SK-N-SH (cell line): ENCODE data around the gene FLRT2. TPM values are rescaled to one million over a fixed set of nuclear protein-coding genes. Genes with fewer than 3 reads are reported as not detected.

Experiments used
- CTCF ChIA-PET: fragments of 300-600, 350-600 bp; formaldehyde crosslinking; extraction: SDS; loops from one replicate; lab custom pipeline; 2021; lab: Yijun Ruan, JAX
- POLR2A ChIA-PET: fragments of 350-600 bp; sonication (Branson Sonifier 250); formaldehyde crosslinking; extraction: SDS; loops from one replicate; lab custom pipeline; 2020; ENCODE audit warnings: antibody characterized with exemption, inconsistent platforms; lab: Yijun Ruan, JAX
- DNase-seq: peaks from one replicate; pipeline ENCODE4 v3.0.0; 2012
- H2AFZ ChIP-seq: fragments of 200-600 bp; sonication (generic); 2 replicates; pipeline ENCODE4 v1.8.1; 2016; ENCODE audit warnings: antibody characterized with exemption, mild to moderate bottlenecking, low read depth
- H3F3A ChIP-seq: fragments of 200-600 bp; sonication (generic); replicated peaks from 2 replicates; pipeline ENCODE3; 2016; ENCODE audit warnings: antibody characterized with exemption, mild to moderate bottlenecking; ENCODE audit not compliant: insufficient read depth
- H3K27ac ChIP-seq, 2 experiments: fragments of 200-500 bp in 1 of 2; fragments of 200-600 bp in 1 of 2; sonication (Bioruptor generic) in 1 of 2; sonication (generic), shearing (Covaris generic) in 1 of 2; 2 replicates each; pipeline versions ENCODE4 v1.5.1 to v1.6.1; 2014 to 2016; ENCODE audit warnings: low read depth in 2 of 2, inconsistent platforms in 1 of 2, low read length in 1 of 2, mild to moderate bottlenecking in 1 of 2, mixed read lengths in 1 of 2
- H3K27me3 ChIP-seq: fragments of 200-600 bp; sonication (generic), shearing (Covaris generic); 2 replicates; pipeline ENCODE4 v1.6.1; 2016; ENCODE audit warnings: mixed run types; ENCODE audit not compliant: insufficient read depth
- H3K36me3 ChIP-seq, 2 experiments: fragments of 200-500 bp in 1 of 2; fragments of 200-600 bp in 1 of 2; sonication (Bioruptor generic) in 1 of 2; sonication (generic) in 1 of 2; replicated peaks in 1 of 2; 2 replicates each; pipeline versions ENCODE3 to v1.5.1; 2014 to 2016; ENCODE audit warnings: low read length in 1 of 2, mild to moderate bottlenecking in 1 of 2; ENCODE audit not compliant: insufficient read depth in 2 of 2, control insufficient read depth in 1 of 2
- H3K4me1 ChIP-seq, 2 experiments: fragments of 200-500 bp in 1 of 2; fragments of 200-600 bp in 1 of 2; sonication (Bioruptor generic) in 1 of 2; sonication (generic), shearing (Covaris generic) in 1 of 2; 2 replicates each; pipeline versions ENCODE4 v1.5.1 to v1.6.1; 2014 to 2016; ENCODE audit warnings: low read depth in 1 of 2, low read length in 1 of 2, mixed run types in 1 of 2; ENCODE audit not compliant: insufficient read depth in 2 of 2, control insufficient read depth in 1 of 2
- H3K4me2 ChIP-seq: fragments of 200-600 bp; sonication (generic), shearing (Covaris generic); 2 replicates; pipeline ENCODE4 v1.6.1; 2017; ENCODE audit warnings: mixed run types
- H3K4me3 ChIP-seq, 2 experiments: fragments of 200-500 bp in 1 of 2; fragments of 200-600 bp in 1 of 2; sonication (Bioruptor generic) in 1 of 2; sonication (generic), shearing (Covaris generic) in 1 of 2; 2 replicates each; pipeline versions ENCODE4 v1.5.1 to v1.8.1; 2014 to 2016; ENCODE audit warnings: low read depth in 2 of 2, inconsistent platforms in 1 of 2, low read length in 1 of 2, mild to moderate bottlenecking in 1 of 2, mixed read lengths in 1 of 2, moderate library complexity in 1 of 2
- H3K79me2 ChIP-seq: fragments of 200-600 bp; sonication (generic); 2 replicates; pipeline ENCODE4 v1.8.1; 2017; ENCODE audit warnings: mild to moderate bottlenecking; ENCODE audit not compliant: insufficient read depth
- H3K9ac ChIP-seq: fragments of 200-600 bp; sonication (generic); 2 replicates; pipeline ENCODE4 v1.6.1; 2017; ENCODE audit warnings: mixed run types
- H3K9me2 ChIP-seq: fragments of 200-600 bp; sonication (generic); 2 replicates; pipeline ENCODE4 v1.6.1; 2017; ENCODE audit warnings: mixed run types
- H3K9me3 ChIP-seq: fragments of 200-600 bp; sonication (generic); 2 replicates; pipeline ENCODE4 v1.6.1; 2017; ENCODE audit warnings: mixed run types, mild to moderate bottlenecking, moderate library complexity
- H4K20me1 ChIP-seq: fragments of 200-600 bp; sonication (generic); 2 replicates; pipeline ENCODE4 v1.6.1; 2017; ENCODE audit warnings: mild to moderate bottlenecking, mixed run types; ENCODE audit not compliant: insufficient read depth
- ELF1 ChIP-seq: IDR thresholded peaks from 2 replicates; pipeline ENCODE4 v1.4.0; 2012
- FOXM1 ChIP-seq: IDR thresholded peaks from 2 replicates; pipeline ENCODE4 v1.4.0; 2012; ENCODE audit warnings: low read depth, mild to moderate bottlenecking
- GABPA ChIP-seq: IDR thresholded peaks from 2 replicates; pipeline ENCODE4 v1.4.0; 2012; ENCODE audit warnings: low read depth, mild to moderate bottlenecking
- MEF2A ChIP-seq: IDR thresholded peaks from 2 replicates; pipeline ENCODE4 v1.4.0; 2012; ENCODE audit warnings: low read depth, borderline replicate concordance
- NFIC ChIP-seq: IDR thresholded peaks from 2 replicates; pipeline ENCODE4 v1.4.0; 2012; ENCODE audit warnings: borderline replicate concordance
- RAD21 ChIP-seq: IDR thresholded peaks from 2 replicates; pipeline ENCODE4 v1.6.1; 2012; ENCODE audit warnings: mild to moderate bottlenecking, low read length
- REST ChIP-seq: IDR thresholded peaks from 2 replicates; pipeline ENCODE4 v1.6.1; 2012; ENCODE audit warnings: mild to moderate bottlenecking, low read depth, low read length, moderate library complexity
- RFX5 ChIP-seq: IDR thresholded peaks from 2 replicates; pipeline ENCODE4 v1.6.1; 2012; ENCODE audit warnings: mild to moderate bottlenecking, improper control_type of control experiment, low read length
- RXRA ChIP-seq: IDR thresholded peaks from 2 replicates; pipeline ENCODE4 v1.4.0; 2012; ENCODE audit warnings: low read depth, mild to moderate bottlenecking, borderline replicate concordance
- USF2 ChIP-seq: fragments of 150-350 bp; IDR thresholded peaks from 2 replicates; pipeline ENCODE4 v1.6.1; 2017; ENCODE audit warnings: antibody characterized with exemption, low read length, low read depth, borderline replicate concordance
- WGBS: methylation state at CpG from one replicate; pipeline ENCODE4 v1.1.6; 2017; ENCODE audit warnings: low lambda C conversion rate; 5-methylcytosine and 5-hydroxymethylcytosine counted together
- polyA plus RNA-seq, 3 experiments: library from polyadenylated mRNA; depleted of rRNA; stranded (reverse); fragments of >200 nt; gene quantifications; 2 replicates each; pipeline ENCODE4 v1.2.3, GENCODE V29; 2012
- TF ChIP-seq, protein P1 (sequence below): IDR thresholded peaks from 2 replicates; pipeline ENCODE4 v1.4.0; 2012; ENCODE audit warnings: low read depth, borderline replicate concordance

The FLRT2 gene
- polyA plus RNA-seq, 1 of the 3 experiments (the other 2 are of a cell fraction), result 10.8 TPM

DNA sequence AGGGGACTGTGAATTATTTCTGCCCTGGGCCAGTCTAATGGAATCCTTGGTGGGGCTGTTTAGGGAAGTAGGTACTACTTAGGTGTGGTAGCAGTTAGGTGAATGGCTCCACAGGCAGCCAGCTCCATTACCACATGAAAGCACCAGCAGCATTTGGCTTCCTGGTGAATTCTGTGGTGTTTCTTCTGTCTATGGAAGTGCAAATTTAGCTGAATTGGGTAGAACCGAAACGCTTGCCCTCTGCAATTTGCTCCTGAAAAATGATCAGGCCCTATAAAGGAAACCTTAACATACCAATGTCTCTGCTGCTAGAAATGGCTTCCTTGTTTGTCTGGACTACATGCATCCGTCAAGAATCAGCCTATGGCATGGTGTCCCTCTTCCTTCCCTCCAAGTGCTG lies 16.4 kb downstream of the FLRT2 start (continued):
- TF ChIP-seq, protein P1, sequence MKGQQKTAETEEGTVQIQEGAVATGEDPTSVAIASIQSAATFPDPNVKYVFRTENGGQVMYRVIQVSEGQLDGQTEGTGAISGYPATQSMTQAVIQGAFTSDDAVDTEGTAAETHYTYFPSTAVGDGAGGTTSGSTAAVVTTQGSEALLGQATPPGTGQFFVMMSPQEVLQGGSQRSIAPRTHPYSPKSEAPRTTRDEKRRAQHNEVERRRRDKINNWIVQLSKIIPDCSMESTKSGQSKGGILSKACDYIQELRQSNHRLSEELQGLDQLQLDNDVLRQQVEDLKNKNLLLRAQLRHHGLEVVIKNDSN, result no peak
- TF ChIP-seq USF2 (no peak), RFX5 (no peak), ELF1 (no peak), NFIC (no peak), RXRA (no peak)
- TF ChIP-seq, all 33 proteins: peak for 0

- H3K4me1 ChIP-seq, result no peaks in the 10 kb centered on the region
- ChIA-PET POLR2A (no interaction called here), CTCF (interaction anchor here (0.6 kb wide), 1 partner anchor 1735 kb away, joined by 3 read pairs; no protein-coding TSS in a partner anchor)
- DNase-seq, result no peak
- H3K27me3 ChIP-seq, result no peaks in the 10 kb centered on the region
- H3K9me2 ChIP-seq, result no peaks in the 10 kb centered on the region
- no peak overlapping the region for H3K27ac ChIP-seq
- H3F3A ChIP-seq, result peaks cover 7% of the 10 kb centered on the region
- no peak overlapping the region for H3K9ac ChIP-seq
- no peak overlapping the region for H3K4me2 ChIP-seq
- no peaks in the 10 kb centered on the region for H3K9me3 ChIP-seq
- H3K4me3 ChIP-seq, result no peak overlapping the region
- 69% methylated on average over 2 of the region's 2 CpGs for WGBS
- peaks cover 2 to 16% of the 10 kb centered on the region in 2 experiments for H3K36me3 ChIP-seq
- peaks cover 79% of the 10 kb centered on the region; the same call in 1 of the 2 replicates for H3K79me2 ChIP-seq
- H4K20me1 ChIP-seq, result no peaks in the 10 kb centered on the region
- TF ChIP-seq FOXM1 (no peak), RFX5 (no peak), MEF2A (no peak), REST (no peak), GABPA (no peak), NFIC (no peak), RAD21 (no peak), RXRA (no peak)
- TF ChIP-seq, protein P1, result no peak
- H2AFZ ChIP-seq, result no peak overlapping the region
Measured at GRCh38 chr14:85549697-85550096, 19.8 kb downstream of the FLRT2 start.
